Measurements from ENCODE around the gene RBM17. TPM values are rescaled to one million over a fixed set of nuclear protein-coding genes. Genes with fewer than 3 reads are reported as not detected.
"Not testable (repeated sequence)": the region's sequence is repeated elsewhere in the genome, so short reads cannot be mapped to it uniquely, and the experiment has no call there.

Gene RBM17
- total RNA-seq, 1 donor, result 80.0 TPM

DNA sequence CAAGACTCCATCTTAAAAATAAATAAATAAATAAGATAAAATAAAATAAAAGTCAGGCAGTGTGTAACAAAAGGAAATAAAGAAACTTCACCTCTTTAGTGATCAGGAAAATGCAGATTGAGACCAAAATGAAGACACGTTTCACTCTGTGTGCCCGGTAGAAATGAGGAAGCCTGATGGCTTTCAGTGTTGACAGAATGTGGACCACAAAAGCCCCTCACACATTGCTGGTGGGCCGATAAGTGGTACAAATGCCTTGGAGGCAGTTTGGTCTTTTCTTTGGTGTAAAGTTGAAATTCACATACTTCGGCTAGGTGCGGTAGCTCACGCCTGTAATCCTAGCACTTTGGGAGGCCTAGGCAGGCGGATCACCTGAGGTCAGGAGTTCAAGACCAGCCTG is 69.4 kb downstream of the RBM17 start:
- H3K27me3 ChIP-seq (ENCODE audit: insufficient read depth, low read length), result no peaks in the 10 kb centered on the region
- H3K4me1 ChIP-seq (ENCODE audit: insufficient read depth, low read length), result peaks cover 18% of the 10 kb centered on the region
- H3K4me3 ChIP-seq (ENCODE audit: low read length), result no peak overlapping the region
- H3K9me3 ChIP-seq (ENCODE audit: low read depth, low read length), result no peaks in the 10 kb centered on the region

DNA sequence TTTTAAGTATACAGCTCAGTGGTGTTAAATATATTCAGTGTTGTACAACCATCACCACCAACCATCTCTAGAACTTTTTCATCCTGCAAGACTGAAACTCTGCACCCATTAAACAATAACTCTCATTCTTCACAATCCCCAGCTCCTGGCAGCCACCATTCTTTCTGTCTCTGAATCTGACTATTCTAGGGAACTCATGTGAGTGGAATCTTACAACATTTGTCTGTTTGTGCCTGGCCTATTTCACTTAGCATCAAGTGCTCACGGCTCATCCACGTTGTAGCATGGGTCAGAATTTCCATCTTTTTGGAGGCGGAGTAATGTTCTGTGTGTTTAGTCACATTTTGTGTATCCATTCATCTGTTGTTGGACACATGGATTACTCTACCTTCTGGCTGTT is 73.1 kb downstream of the RBM17 start:
- no peaks in the 10 kb centered on the region for H3K9me3 ChIP-seq (ENCODE audit: low read depth, low read length)
- H3K4me1 ChIP-seq (ENCODE audit: insufficient read depth, low read length), result peaks cover 30% of the 10 kb centered on the region
- no peak overlapping the region for H3K4me3 ChIP-seq (ENCODE audit: low read length)
- H3K27me3 ChIP-seq (ENCODE audit: insufficient read depth, low read length), result no peaks in the 10 kb centered on the region

DNA sequence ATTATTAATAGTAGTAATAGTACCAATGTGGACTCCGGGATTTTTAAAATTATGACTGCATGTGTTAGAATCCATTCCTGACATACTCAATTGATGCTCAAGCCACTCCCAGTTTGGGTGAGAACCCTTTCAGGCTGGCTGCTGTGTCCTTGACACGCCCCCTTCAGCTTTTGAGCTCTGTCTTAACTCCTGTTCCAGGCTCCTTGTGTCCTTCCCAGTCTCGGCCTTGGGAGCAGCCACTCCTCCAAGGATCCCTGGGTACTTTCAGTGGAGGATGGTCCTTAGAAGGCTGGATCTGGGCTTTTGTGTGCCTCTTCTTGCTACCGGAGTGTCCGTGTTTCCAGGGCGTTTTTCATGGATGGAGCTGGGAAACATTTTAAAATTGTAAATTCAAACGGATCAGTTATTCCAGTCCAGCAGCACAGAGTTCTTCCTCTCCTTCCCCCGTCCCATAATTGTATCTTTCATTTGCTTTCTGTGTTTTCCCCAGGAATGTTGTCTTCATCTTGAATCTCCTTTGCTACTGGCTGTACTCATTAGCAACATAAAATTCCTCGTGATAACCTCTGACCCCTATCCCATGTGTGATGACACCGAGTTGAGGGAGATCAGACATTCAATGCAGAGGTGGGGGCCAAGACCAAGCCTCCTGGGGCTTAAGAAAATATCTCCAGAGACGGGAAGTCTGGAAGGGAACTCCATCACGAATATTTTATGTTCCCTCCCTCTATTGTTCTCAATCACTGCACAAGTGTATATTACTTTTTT is 73.9 kb downstream of the RBM17 start:
- Histone ChIP-seq H3K4me3 (ENCODE audit: low read length) (peak overlapping the region; percentile 38), H3K4me1 (ENCODE audit: insufficient read depth, low read length) (peaks cover 30% of the 10 kb centered on the region), H3K27me3 (ENCODE audit: insufficient read depth, low read length) (no peaks in the 10 kb centered on the region), H3K9me3 (ENCODE audit: low read depth, low read length) (no peaks in the 10 kb centered on the region)

DNA sequence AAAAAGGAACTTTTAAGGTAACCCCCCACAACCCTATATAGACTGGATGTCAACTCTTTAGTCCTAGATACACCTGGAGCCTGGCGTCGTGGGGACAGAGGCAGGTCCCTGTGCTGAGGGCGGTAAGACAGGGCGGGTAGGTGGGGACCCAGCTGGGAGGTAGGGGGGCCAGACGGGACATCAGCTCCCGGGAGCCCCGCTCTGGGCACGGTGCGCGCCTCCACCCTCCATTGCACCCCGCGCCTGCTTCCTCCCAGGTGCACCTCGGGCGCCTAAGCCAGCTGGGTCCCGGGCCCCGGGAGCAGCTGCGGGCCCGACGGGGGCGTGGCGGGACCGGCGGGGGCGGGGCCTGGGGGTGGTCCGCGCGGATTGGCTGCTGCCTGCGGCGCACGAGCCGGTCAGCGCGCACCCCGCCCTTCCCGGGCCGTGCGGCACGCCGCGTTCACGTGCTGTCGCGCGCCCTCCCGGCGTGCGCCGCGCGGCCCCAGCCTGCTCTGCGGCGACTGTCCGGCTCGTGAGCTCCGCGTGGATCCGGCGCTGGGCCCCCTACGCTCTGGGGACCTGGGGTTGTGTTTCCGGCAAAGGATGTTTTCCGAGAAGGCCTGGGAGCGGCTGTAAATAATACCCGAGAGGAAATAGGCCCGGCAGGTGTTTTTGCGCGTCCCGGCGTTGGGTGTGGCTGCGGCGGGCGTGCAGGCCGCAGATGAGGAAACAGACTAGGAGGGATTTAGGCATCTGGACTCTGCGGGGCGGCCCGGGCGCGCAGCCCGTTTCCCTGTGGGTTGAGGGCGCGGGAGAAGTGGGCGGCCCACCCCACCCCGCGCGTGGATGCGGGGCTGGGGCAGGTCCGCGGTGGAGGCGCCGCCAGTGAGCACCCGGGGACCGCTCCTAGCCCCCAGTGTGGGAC is 74.8 kb downstream of the RBM17 start:
- H3K9me3 ChIP-seq (ENCODE audit: low read depth, low read length), result no peaks in the 10 kb centered on the region
- no peaks in the 10 kb centered on the region for H3K27me3 ChIP-seq (ENCODE audit: insufficient read depth, low read length)
- peak overlapping the region; percentile 63 for H3K4me3 ChIP-seq (ENCODE audit: low read length)
- H3K4me1 ChIP-seq (ENCODE audit: insufficient read depth, low read length), result peaks cover 30% of the 10 kb centered on the region

DNA sequence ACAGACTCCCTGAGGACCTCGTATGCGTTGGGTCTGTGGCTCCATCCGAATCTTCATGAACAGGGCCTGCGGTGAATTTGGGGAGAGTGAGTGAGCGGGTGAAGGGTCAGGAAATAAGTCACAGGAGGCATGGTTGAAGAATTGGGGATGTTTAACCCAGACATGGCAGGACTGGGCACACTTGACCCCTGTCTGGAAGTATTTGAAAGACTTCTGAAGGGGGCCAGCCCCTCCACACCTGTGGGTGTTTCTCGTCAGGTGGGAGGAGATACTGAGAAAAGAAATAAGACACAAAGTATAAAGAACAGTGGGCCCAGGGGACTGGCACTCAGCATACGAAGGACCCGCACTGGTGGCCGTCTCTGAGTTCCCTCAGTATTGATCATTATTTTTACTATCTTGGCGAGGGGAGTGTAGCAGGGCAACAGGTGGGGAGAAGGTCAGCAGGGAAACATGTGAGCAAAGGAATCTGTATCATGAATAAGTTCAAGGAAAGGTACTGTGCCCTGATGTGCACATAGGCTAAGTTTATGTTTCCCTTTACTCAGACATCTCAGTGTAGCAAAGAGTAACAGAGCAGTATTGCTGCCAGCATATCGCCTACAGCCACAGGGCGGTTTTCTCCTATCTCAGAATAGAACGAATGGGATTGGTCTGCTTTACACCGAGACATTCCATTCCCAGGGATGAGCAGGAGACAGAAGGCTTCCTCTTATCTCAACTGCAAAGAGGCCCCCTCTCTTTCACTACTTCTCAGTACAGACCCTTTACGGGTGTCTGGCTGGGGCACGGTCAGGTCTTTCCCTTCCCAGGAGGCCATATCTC is 75.6 kb downstream of the RBM17 start:
- H3K4me1 ChIP-seq (ENCODE audit: insufficient read depth, low read length), result peaks cover 30% of the 10 kb centered on the region
- H3K27me3 ChIP-seq (ENCODE audit: insufficient read depth, low read length), result no peaks in the 10 kb centered on the region
- H3K9me3 ChIP-seq (ENCODE audit: low read depth, low read length), result no peaks in the 10 kb centered on the region
- H3K4me3 ChIP-seq (ENCODE audit: low read length), result peak overlapping the region; percentile 63

DNA sequence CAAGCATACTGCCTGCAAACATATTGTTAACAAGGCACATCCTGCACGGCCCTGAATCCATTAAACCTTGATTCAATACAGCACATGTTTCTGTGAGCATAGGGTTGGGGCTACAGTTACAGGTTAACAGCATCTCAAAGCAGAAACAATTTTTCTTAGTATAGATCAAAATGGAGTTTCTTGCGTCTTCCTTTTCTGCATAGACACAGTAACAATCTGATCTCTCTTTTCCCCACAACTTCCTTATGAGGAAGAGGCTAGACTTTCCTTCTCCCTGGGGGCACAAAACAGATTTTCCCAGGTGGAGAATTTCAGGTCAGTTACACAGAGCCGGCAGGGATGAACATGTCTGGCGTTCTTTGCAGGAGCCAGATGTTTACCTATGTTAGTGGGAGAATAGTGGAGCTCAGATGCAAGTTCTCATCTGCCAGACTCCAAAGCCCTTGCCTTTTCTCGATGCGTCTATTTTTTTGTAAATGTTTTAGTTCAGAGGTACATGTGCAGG is 76.4 kb downstream of the RBM17 start:
- H3K4me3 ChIP-seq (ENCODE audit: low read length), result no peak overlapping the region
- no peaks in the 10 kb centered on the region for H3K27me3 ChIP-seq (ENCODE audit: insufficient read depth, low read length)
- no peaks in the 10 kb centered on the region for H3K9me3 ChIP-seq (ENCODE audit: low read depth, low read length)
- peaks cover 37% of the 10 kb centered on the region for H3K4me1 ChIP-seq (ENCODE audit: insufficient read depth, low read length)

DNA sequence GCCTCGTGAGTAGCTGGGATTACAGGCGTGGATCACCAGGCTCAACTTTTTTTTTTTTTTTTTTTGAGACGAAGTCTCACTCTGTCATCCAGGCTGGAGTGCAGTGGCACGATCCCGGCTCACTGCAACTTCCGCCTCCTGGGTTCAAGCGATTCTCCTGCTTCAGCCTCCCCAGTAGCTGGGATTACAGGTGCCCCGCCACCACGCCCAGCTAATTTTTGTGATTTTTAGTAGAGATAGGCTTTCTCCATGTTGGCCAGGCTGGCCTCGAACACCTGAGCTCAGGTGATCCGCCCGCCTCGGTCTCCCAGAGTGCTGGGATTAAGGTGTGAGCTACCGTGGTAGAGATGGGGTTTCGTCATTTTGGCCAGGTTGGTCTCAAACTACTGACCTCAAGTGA is 77.1 kb downstream of the RBM17 start:
- peaks cover 44% of the 10 kb centered on the region for H3K4me1 ChIP-seq (ENCODE audit: insufficient read depth, low read length)

More for the DNA sequence above, 77.1 kb downstream of the RBM17 start:
- H3K4me3 ChIP-seq (ENCODE audit: low read length); H3K27me3 ChIP-seq (ENCODE audit: insufficient read depth, low read length); H3K9me3 ChIP-seq (ENCODE audit: low read depth, low read length): not testable (repeated sequence)

Other genes starting within 250 kb of the RBM17 start
- 2.0 TPM for gene ANKRD16, start 199.1 kb upstream of the RBM17 start, total RNA-seq
- gene FBH1, start 198.8 kb upstream of the RBM17 start, total RNA-seq, result 36.5 TPM
- gene IL15RA, start 111.5 kb upstream of the RBM17 start, total RNA-seq, result 5.1 TPM
- gene IL2RA, start 26.7 kb upstream of the RBM17 start, total RNA-seq, result 3.7 TPM
- 208 TPM for gene PFKFB3, start 113.9 kb downstream of the RBM17 start, total RNA-seq